Subcutaneous adipose tissue (tissue), 4 donors: ENCODE measurements around the gene RPL10. TPM values are rescaled to one million over a fixed set of nuclear protein-coding genes. Genes with fewer than 3 reads are reported as not detected.

Source experiments
- total RNA-seq, 4 donors: library from RNA; depleted of rRNA; stranded (reverse); fragments of >200 nt; gene quantifications; one replicate each; pipeline ENCODE4 v1.1.0, GENCODE V29; 2016
- TF ChIP-seq, protein P1 (sequence below): fragments of 450-650 bp; IDR thresholded peaks from one replicate; pipeline ENCODE4 v1.5.1; 2016; ENCODE audit warnings: low read depth, mild to moderate bottlenecking, control low read depth, antibody characterized with exemption, moderate library complexity

The RPL10 gene
- total RNA-seq, 4 donors from 2014 or later = 3,672 to 6,817 (median 5,466) TPM

- TF ChIP-seq, protein P1, sequence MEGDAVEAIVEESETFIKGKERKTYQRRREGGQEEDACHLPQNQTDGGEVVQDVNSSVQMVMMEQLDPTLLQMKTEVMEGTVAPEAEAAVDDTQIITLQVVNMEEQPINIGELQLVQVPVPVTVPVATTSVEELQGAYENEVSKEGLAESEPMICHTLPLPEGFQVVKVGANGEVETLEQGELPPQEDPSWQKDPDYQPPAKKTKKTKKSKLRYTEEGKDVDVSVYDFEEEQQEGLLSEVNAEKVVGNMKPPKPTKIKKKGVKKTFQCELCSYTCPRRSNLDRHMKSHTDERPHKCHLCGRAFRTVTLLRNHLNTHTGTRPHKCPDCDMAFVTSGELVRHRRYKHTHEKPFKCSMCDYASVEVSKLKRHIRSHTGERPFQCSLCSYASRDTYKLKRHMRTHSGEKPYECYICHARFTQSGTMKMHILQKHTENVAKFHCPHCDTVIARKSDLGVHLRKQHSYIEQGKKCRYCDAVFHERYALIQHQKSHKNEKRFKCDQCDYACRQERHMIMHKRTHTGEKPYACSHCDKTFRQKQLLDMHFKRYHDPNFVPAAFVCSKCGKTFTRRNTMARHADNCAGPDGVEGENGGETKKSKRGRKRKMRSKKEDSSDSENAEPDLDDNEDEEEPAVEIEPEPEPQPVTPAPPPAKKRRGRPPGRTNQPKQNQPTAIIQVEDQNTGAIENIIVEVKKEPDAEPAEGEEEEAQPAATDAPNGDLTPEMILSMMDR = no peak
These were observed 43.4 kb downstream of the RPL10 start for GRCh38 chrX:154441564-154441963.

- TF ChIP-seq, protein P1 = no peak
These were observed 44.0 kb downstream of the RPL10 start for GRCh38 chrX:154441984-154442707.

- TF ChIP-seq, protein P1 = no peak
These were observed 45.3 kb downstream of the RPL10 start for GRCh38 chrX:154443479-154443910.

- TF ChIP-seq, protein P1 = no peak
These were observed 46.0 kb downstream of the RPL10 start, which contains the start of gene FAM50A for GRCh38 chrX:154443992-154444754. Gene FAM50A, plus strand, starts transcription at chrX:154444141. Its CDS starts 95 bp downstream, at chrX:154444236.

- TF ChIP-seq, protein P1 = no peak
These were observed 46.6 kb downstream of the RPL10 start for GRCh38 chrX:154444755-154445246.

DNA sequence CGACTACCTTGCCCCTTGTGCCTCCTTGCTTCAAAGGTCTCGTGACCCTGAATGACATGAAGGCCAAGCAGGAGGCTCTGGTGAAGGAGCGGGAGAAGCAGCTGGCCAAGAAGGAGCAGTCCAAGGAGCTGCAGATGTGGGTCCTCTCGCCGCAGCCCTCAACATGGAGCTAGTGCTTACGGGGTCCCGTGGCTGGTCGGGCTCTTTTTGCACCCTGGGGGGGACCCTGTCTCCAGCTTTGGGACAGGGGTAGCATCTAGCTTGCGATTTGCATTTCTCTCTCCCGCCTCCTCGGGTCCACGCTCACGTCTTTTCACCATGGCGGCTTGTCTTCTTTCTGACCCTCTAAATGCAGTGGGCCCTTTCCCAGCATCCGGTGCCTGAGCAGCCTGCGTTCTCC is 47.6 kb downstream of the RPL10 start:
- TF ChIP-seq, protein P1 = no peak

DNA sequence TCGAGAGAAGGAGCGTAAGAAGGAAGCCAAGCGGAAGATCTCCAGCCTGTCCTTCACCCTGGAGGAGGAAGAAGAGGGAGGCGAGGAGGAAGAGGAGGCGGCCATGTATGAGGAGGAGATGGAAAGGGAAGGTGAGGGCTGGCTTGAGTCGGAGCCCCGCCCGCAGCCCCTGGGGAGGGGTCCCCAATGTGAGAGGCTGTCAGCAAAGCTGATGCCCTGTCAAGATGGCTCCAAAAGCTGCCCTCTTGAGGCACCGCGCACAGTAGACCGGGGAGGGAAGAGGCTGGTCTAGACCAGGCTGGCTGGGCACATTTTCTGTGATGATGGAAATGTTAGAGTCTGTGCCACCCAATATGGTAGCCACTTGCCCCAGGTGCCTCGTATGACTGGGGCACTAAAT is 48.3 kb downstream of the RPL10 start:
- TF ChIP-seq, protein P1 = no peak
